Measurements from ENCODE around the gene IFNL2.
"Not testable (repeated sequence)": the region's sequence is repeated elsewhere in the genome, so short reads cannot be mapped to it uniquely, and the experiment has no call there.

The IFNL2 gene

GRCh38 chr19:39297931-39298634, 29.9 kb downstream of the IFNL2 start:
- DNase-seq = no peak

GRCh38 chr19:39299404-39299803, 31.2 kb downstream of the IFNL2 start:
- DNase-seq = no peak

- DNase-seq = no peak
Observed at GRCh38 chr19:39299832-39300231, 31.6 kb downstream of the IFNL2 start.

- DNase-seq = no peak
Observed at GRCh38 chr19:39301021-39301420, 32.8 kb downstream of the IFNL2 start.

- DNase-seq = no peak
Observed at GRCh38 chr19:39301562-39301961, 33.4 kb downstream of the IFNL2 start.

GRCh38 chr19:39303373-39304184, 35.4 kb downstream of the IFNL2 start:
- no peak for DNase-seq

- DNase-seq = no peak
Observed at GRCh38 chr19:39304185-39304513, 36.0 kb downstream of the IFNL2 start.

GRCh38 chr19:39304701-39305571, 36.7 kb downstream of the IFNL2 start:
- DNase-seq = no peak

GRCh38 chr19:39306075-39306474, 37.9 kb downstream of the IFNL2 start:
- DNase-seq = no peak

GRCh38 chr19:39307046-39307821, 39.0 kb downstream of the IFNL2 start:
- DNase-seq = no peak

- DNase-seq = no peak
Observed at GRCh38 chr19:39307822-39308530, 39.8 kb downstream of the IFNL2 start.

- no peak for DNase-seq
Observed at GRCh38 chr19:39308531-39309304, 40.5 kb downstream of the IFNL2 start.

- DNase-seq = not testable (repeated sequence)
Observed at GRCh38 chr19:39309305-39309670, 41.1 kb downstream of the IFNL2 start.

GRCh38 chr19:39310558-39311311, 42.5 kb downstream of the IFNL2 start:
- DNase-seq = no peak

GRCh38 chr19:39314016-39314728, 46.0 kb downstream of the IFNL2 start:
- DNase-seq = no peak

GRCh38 chr19:39315933-39316332, 47.7 kb downstream of the IFNL2 start:
- DNase-seq = no peak

- no peak for DNase-seq
Observed at GRCh38 chr19:39316627-39317321, 48.6 kb downstream of the IFNL2 start.

- no peak for DNase-seq
Observed at GRCh38 chr19:39317476-39317875, 49.3 kb downstream of the IFNL2 start.

- no peak for DNase-seq
Observed at GRCh38 chr19:39318071-39318470, 49.9 kb downstream of the IFNL2 start.
